H9 (cell line): Measurements from ENCODE around the gene BMP7. TPM values are rescaled to one million over a fixed set of nuclear protein-coding genes. Genes with fewer than 3 reads are reported as not detected.

Source experiments
- DNase-seq: peaks from one replicate; pipeline ENCODE4 v3.0.0-alpha.2; 2017
- H2AFZ ChIP-seq: one replicate; pipeline ENCODE4 v1.6.1; 2013; ENCODE audit warnings: mild to moderate bottlenecking, low read length, control low read depth, moderate library complexity
- H2AK5ac ChIP-seq: 2 replicates; pipeline ENCODE4 v1.6.1; 2013; ENCODE audit warnings: low read length, control low read depth, mixed read lengths; ENCODE audit not compliant: insufficient read length
- H2BK120ac ChIP-seq: one replicate; pipeline ENCODE4 v1.6.1; 2013; ENCODE audit warnings: low read depth, mild to moderate bottlenecking, low read length, control low read depth, inconsistent platforms; ENCODE audit not compliant: poor library complexity, severe bottlenecking
- H2BK12ac ChIP-seq: 2 replicates; pipeline ENCODE4 v1.6.1; 2013; ENCODE audit warnings: low read length, control low read depth, mixed read lengths, low read depth; ENCODE audit not compliant: insufficient read length
- H2BK15ac ChIP-seq: 2 replicates; pipeline ENCODE4 v1.6.1; 2013; ENCODE audit warnings: low read depth, low read length, control low read depth
- H2BK20ac ChIP-seq: one replicate; pipeline ENCODE4 v1.6.1; 2013; ENCODE audit warnings: low read depth, mild to moderate bottlenecking, low read length, control low read depth, inconsistent platforms; ENCODE audit not compliant: poor library complexity, severe bottlenecking
- H2BK5ac ChIP-seq: 2 replicates; pipeline ENCODE4 v1.6.1; 2013; ENCODE audit warnings: low read length, control low read depth, mixed read lengths; ENCODE audit not compliant: insufficient read length
- H3K14ac ChIP-seq: 2 replicates; pipeline ENCODE4 v1.6.1; 2013; ENCODE audit warnings: low read length, control low read depth; ENCODE audit not compliant: insufficient read depth
- H3K18ac ChIP-seq: 2 replicates; pipeline ENCODE4 v1.6.1; 2013; ENCODE audit warnings: low read depth, mild to moderate bottlenecking, mixed read lengths, low read length, control low read depth; ENCODE audit not compliant: insufficient read length
- H3K23ac ChIP-seq: 2 replicates; pipeline ENCODE4 v1.6.1; 2013; ENCODE audit warnings: low read length, control low read depth, mixed read lengths, low read depth; ENCODE audit not compliant: insufficient read length
- H3K23me2 ChIP-seq: 2 replicates; pipeline ENCODE4 v1.6.1; 2013; ENCODE audit warnings: low read depth, mild to moderate bottlenecking, mixed read lengths, low read length, control low read depth; ENCODE audit not compliant: insufficient read length, poor library complexity, severe bottlenecking
- H3K27ac ChIP-seq: 2 replicates; pipeline ENCODE4 v1.5.1; 2013; ENCODE audit warnings: low read length, control low read depth, mixed read lengths, low read depth; ENCODE audit not compliant: insufficient read length
- H3K27me3 ChIP-seq: 2 replicates; pipeline ENCODE4 v1.6.1; 2013; ENCODE audit warnings: low read length, control low read depth, inconsistent platforms; ENCODE audit not compliant: insufficient read depth
- H3K4ac ChIP-seq: 2 replicates; pipeline ENCODE4 v1.6.1; 2013; ENCODE audit warnings: low read depth, mild to moderate bottlenecking, control low read depth, inconsistent platforms, low read length, moderate library complexity
- H3K4me1 ChIP-seq: 2 replicates; pipeline ENCODE4 v1.6.1; 2013; ENCODE audit warnings: low read length, control low read depth, inconsistent platforms; ENCODE audit not compliant: insufficient read depth
- H3K4me2 ChIP-seq: 2 replicates; pipeline ENCODE4 v1.6.1; 2013; ENCODE audit warnings: low read length, control low read depth, mixed read lengths; ENCODE audit not compliant: insufficient read length, insufficient read depth
- H3K56ac ChIP-seq: 2 replicates; pipeline ENCODE4 v1.6.1; 2013; ENCODE audit warnings: low read depth, mild to moderate bottlenecking, mixed read lengths, low read length, control low read depth; ENCODE audit not compliant: insufficient read length
- H3K79me1 ChIP-seq: 2 replicates; pipeline ENCODE4 v1.6.1; 2013; ENCODE audit warnings: low read depth, mild to moderate bottlenecking, moderate library complexity, low read length, control low read depth, inconsistent platforms; ENCODE audit not compliant: insufficient read depth, poor library complexity, severe bottlenecking
- H3K79me2 ChIP-seq: 2 replicates; pipeline ENCODE4 v1.6.1; 2013; ENCODE audit warnings: low read length, control low read depth, inconsistent platforms; ENCODE audit not compliant: insufficient read depth
- H3K9ac ChIP-seq: 2 replicates; pipeline ENCODE4 v1.6.1; 2013; ENCODE audit warnings: low read length, control low read depth, mixed read lengths; ENCODE audit not compliant: insufficient read length; ENCODE audit errors: extremely low read depth
- H3K9me3 ChIP-seq: one replicate; pipeline ENCODE4 v1.6.1; 2013; ENCODE audit warnings: low read depth, low read length, inconsistent platforms; ENCODE audit not compliant: control insufficient read depth
- H3T11ph ChIP-seq: one replicate; pipeline ENCODE4 v1.6.1; 2013; ENCODE audit warnings: mild to moderate bottlenecking, low read length, control low read depth, inconsistent platforms
- H4K20me1 ChIP-seq: one replicate; pipeline ENCODE4 v1.6.1; 2013; ENCODE audit not compliant: control insufficient read depth, insufficient read length, insufficient read depth
- H4K5ac ChIP-seq: 2 replicates; pipeline ENCODE4 v1.6.1; 2013; ENCODE audit warnings: low read depth, mild to moderate bottlenecking, mixed read lengths, low read length, control low read depth; ENCODE audit not compliant: insufficient read length
- H4K8ac ChIP-seq: replicated peaks from 2 replicates; pipeline ENCODE4 v1.6.1; 2013; ENCODE audit warnings: low read length, control low read depth, mixed read lengths, low read depth; ENCODE audit not compliant: insufficient read length
- H4K91ac ChIP-seq: 2 replicates; pipeline ENCODE4 v1.6.1; 2013; ENCODE audit warnings: low read depth, mild to moderate bottlenecking, moderate library complexity, mixed read lengths, low read length, control low read depth; ENCODE audit not compliant: insufficient read length
- H3K27ac Mint-ChIP-seq, 3 experiments: 2 replicates in 2 of 3; 3 replicates in 1 of 3; pipeline ENCODE4 v1.8.0; 2020 to 2021; ENCODE audit warnings: mixed read lengths in 3 of 3, mild to moderate bottlenecking in 1 of 3, moderate library complexity in 1 of 3
- H3K27me3 Mint-ChIP-seq: 2 replicates; pipeline ENCODE4 v1.8.0; 2021; ENCODE audit warnings: low read depth, mild to moderate bottlenecking, moderate library complexity, mixed read lengths
- H3K36me3 Mint-ChIP-seq, 3 experiments: 2 replicates in 2 of 3; 3 replicates in 1 of 3; pipeline ENCODE4 v1.8.0; 2020 to 2021; ENCODE audit warnings: low read depth in 3 of 3, mixed read lengths in 3 of 3; ENCODE audit not compliant: insufficient read depth in 1 of 3
- H3K4me1 Mint-ChIP-seq, 2 experiments: 2 replicates each; pipeline ENCODE4 v1.8.0; 2020; ENCODE audit warnings: mixed read lengths in 2 of 2
- H3K4me3 Mint-ChIP-seq, 2 experiments: 2 replicates in 1 of 2; 3 replicates in 1 of 2; pipeline ENCODE4 v1.8.0; 2020 to 2021; ENCODE audit warnings: mild to moderate bottlenecking in 2 of 2, mixed read lengths in 2 of 2, moderate library complexity in 1 of 2
- H3K9me3 Mint-ChIP-seq, 2 experiments: 2 replicates in 1 of 2; 3 replicates in 1 of 2; pipeline ENCODE4 v1.8.0; 2020; ENCODE audit warnings: mild to moderate bottlenecking in 2 of 2, mixed read lengths in 2 of 2, moderate library complexity in 1 of 2
- CTCF ChIP-seq: fragments of 200-600 bp; sonication (generic); conservative IDR thresholded peaks from 3 replicates; pipeline ENCODE4 v1.8.0; 2021; ENCODE audit warnings: antibody characterized with exemption, mild to moderate bottlenecking
- WGBS: extraction: QIAGEN DNeasy Blood & Tissue Kit; methylation state at CpG from one replicate; pipeline ENCODE4 v1.1.7; 2013; ENCODE audit warnings: missing lambda C conversion rate, low lambda C conversion rate, mixed read lengths; ENCODE audit not compliant: insufficient read length; ENCODE audit errors: extremely low coverage; 5-methylcytosine and 5-hydroxymethylcytosine counted together
- total RNA-seq: library from RNA; stranded (reverse); gene quantifications from 2 replicates; pipeline ENCODE4 v1.2.1, GENCODE V29; 2021

The BMP7 gene
- total RNA-seq, 1 experiment from 2014 or later: 17.7 TPM

GRCh38 chr20:57148263-57148662, 118.2 kb downstream of the BMP7 start:
- no peak overlapping the region for H2AK5ac ChIP-seq
- no peak overlapping the region for H2BK15ac ChIP-seq
- H4K8ac ChIP-seq: no peak overlapping the region
- Mint-ChIP-seq H3K27ac (no peak overlapping the region), H3K27me3 (peaks cover 38% of the 10 kb centered on the region), H3K36me3 (no peaks in the 10 kb centered on the region), H3K4me3 (no peak overlapping the region), H3K4me1 (0 out of 4 replicates have a peak, but pooled peaks cover 0 to 2% of the 10 kb centered on the region in 2 experiments), H3K9me3 (peaks cover 0 to 2% of the 10 kb centered on the region in 2 experiments; a peak in 3 of 5 replicates)
- no peak overlapping the region for H3K23ac ChIP-seq
- H3K9me3 ChIP-seq: no peaks in the 10 kb centered on the region
- no peak overlapping the region for H2BK120ac ChIP-seq
- no peak overlapping the region for H3K27ac ChIP-seq
- no peak overlapping the region for H3K18ac ChIP-seq
- WGBS: no CpG with 5 or more reads among the region's 13 CpGs
- DNase-seq: no peak
- no peak overlapping the region for H2AFZ ChIP-seq
- no peak overlapping the region for H3K14ac ChIP-seq
- no peaks in the 10 kb centered on the region for H3K23me2 ChIP-seq
- H2BK20ac ChIP-seq: no peak overlapping the region
- no peak overlapping the region for H2BK12ac ChIP-seq
- H3K4me2 ChIP-seq: no peak overlapping the region
- no peaks in the 10 kb centered on the region for H3K4me1 ChIP-seq
- no peak overlapping the region for H3K56ac ChIP-seq
- no peak overlapping the region for H3K4ac ChIP-seq
- no peak overlapping the region for H4K5ac ChIP-seq
- no peak for TF ChIP-seq CTCF
- no peaks in the 10 kb centered on the region for H4K20me1 ChIP-seq
- H4K91ac ChIP-seq: no peak overlapping the region
- no peaks in the 10 kb centered on the region for H3K79me1 ChIP-seq
- no peaks in the 10 kb centered on the region for H3K79me2 ChIP-seq
- no peak overlapping the region for H3T11ph ChIP-seq
- no peak overlapping the region for H2BK5ac ChIP-seq
- H3K9ac ChIP-seq: no peak overlapping the region
- no peaks in the 10 kb centered on the region for H3K27me3 ChIP-seq
